Transverse colon (tissue), 4 donors: Measurements from ENCODE around the gene ACAP3. TPM values are rescaled to one million over a fixed set of nuclear protein-coding genes. Genes with fewer than 3 reads are reported as not detected.

Experiments used
- DNase-seq: peaks from one replicate; pipeline ENCODE4 v3.0.0-alpha.2; 2019
- H3K27ac ChIP-seq, 4 donors: fragments of 200-600 bp; sonication (generic); 2 replicates each; pipeline ENCODE4 v1.5.1; 2016 to 2018; ENCODE audit warnings: inconsistent platforms in 4 of 4
- H3K27me3 ChIP-seq: fragments of 200-600 bp; sonication (generic); 2 replicates; pipeline ENCODE4 v1.5.1; 2017; ENCODE audit warnings: inconsistent platforms
- H3K36me3 ChIP-seq, 4 donors: fragments of 200-600 bp; sonication (generic); 2 replicates each; pipeline ENCODE4 v1.5.1; 2017 to 2019; ENCODE audit warnings: inconsistent platforms in 4 of 4
- H3K4me1 ChIP-seq, 4 donors: fragments of 200-600 bp; sonication (generic); 2 replicates each; pipeline ENCODE4 v1.5.1; 2017 to 2020; ENCODE audit warnings: inconsistent platforms in 4 of 4
- H3K4me3 ChIP-seq, 4 donors: fragments of 200-600 bp; sonication (generic); 1 replicate in 1 of 4; 2 replicates in 3 of 4; pipeline versions ENCODE4 v1.5.1 to v1.6.1; 2017 to 2019; ENCODE audit warnings: inconsistent platforms in 4 of 4
- H3K9me3 ChIP-seq, 2 donors: fragments of 200-600 bp; sonication (generic); 2 replicates each; pipeline ENCODE4 v1.5.1; 2017 to 2019; ENCODE audit warnings: inconsistent platforms in 2 of 2
- CTCF ChIP-seq, 5 experiments: fragments of 200-600 bp in 3 of 5; fragments of 450-650 bp in 2 of 5; sonication (generic) in 3 of 5; IDR thresholded peaks; 1 replicate in 2 of 5; 2 replicates in 3 of 5; pipeline ENCODE4 v1.5.1; 2016 to 2017; ENCODE audit warnings: antibody characterized with exemption in 5 of 5, inconsistent platforms in 3 of 5, mild to moderate bottlenecking in 2 of 5, moderate library complexity in 1 of 5
- EP300 ChIP-seq: sonication (generic); formaldehyde crosslinking; IDR thresholded peaks from one replicate; pipeline ENCODE4 v1.6.1; 2017; ENCODE audit warnings: antibody characterized with exemption, low read depth
- POLR2A ChIP-seq: fragments of 450-650 bp; IDR thresholded peaks from one replicate; pipeline ENCODE4 v1.6.1; 2016; ENCODE audit warnings: antibody characterized with exemption, mild to moderate bottlenecking, moderate library complexity
- POLR2AphosphoS5 ChIP-seq, 3 donors: sonication (generic); formaldehyde crosslinking; IDR thresholded peaks; one replicate each; pipeline ENCODE4 v1.6.1; 2016; ENCODE audit warnings: antibody characterized with exemption in 3 of 3
- WGBS, 2 donors: methylation state at CpG; one replicate each; pipeline ENCODE4 v1.1.5; 2018; ENCODE audit warnings: low coverage in 1 of 2; 5-methylcytosine and 5-hydroxymethylcytosine counted together
- in situ Hi-C, 4 donors: fragments of 200-750 bp; cut with MboI; loops; one replicate each; pipeline versions ENCODE4 v1.15.0 to v1.15.1; 2017; ENCODE audit warnings: low sequenced_read_pairs in 3 of 4, low pct_ligation_motif_present in 1 of 4, low pct_unique_long_range_greater_than_20kb in 1 of 4
- intact Hi-C: fragments of 100-400 bp; cut with DNase I; formaldehyde crosslinking; loops from one replicate; pipeline ENCODE4 v1.15.1; 2023; ENCODE audit warnings: low total_unique reads
- total RNA-seq, 4 donors: library from RNA; depleted of rRNA; stranded (reverse); fragments of >200 nt; gene quantifications; one replicate each; pipeline ENCODE4 v1.1.0, GENCODE V29; 2016

Gene ACAP3
- total RNA-seq, 4 donors from 2014 or later = 52.4 to 190 (median 99.5) TPM

GRCh38 chr1:1295154-1295923, 12.4 kb downstream of the ACAP3 start:
- Histone ChIP-seq H3K4me3 (no peak overlapping the region), H3K27ac (no peak overlapping the region), H3K36me3 (no peaks in the 10 kb centered on the region), H3K4me1 (peaks cover 0 to 12% (median 10%) of the 10 kb centered on the region in 4 donors), H3K9me3 (no peaks in the 10 kb centered on the region), H3K27me3 (no peaks in the 10 kb centered on the region)
- in situ Hi-C loops = no loop called here
- intact Hi-C loops = no loop called here
- WGBS, 2 donors = 96 to 100% methylated on average over 1 to 31 of the region's 35 CpGs
- TF ChIP-seq POLR2A (no peak), POLR2AphosphoS5 (IDR thresholded peaks at IDR 0.05) (no peak), CTCF (IDR thresholded peaks at IDR 0.05) (no peak), EP300 (no peak)
- DNase-seq = no peak

- Histone ChIP-seq H3K4me1 (peaks cover 0 to 12% (median 10%) of the 10 kb centered on the region in 4 donors), H3K4me3 (no peak overlapping the region), H3K36me3 (no peaks in the 10 kb centered on the region), H3K27ac (no peak overlapping the region), H3K9me3 (no peaks in the 10 kb centered on the region), H3K27me3 (no peaks in the 10 kb centered on the region)
- in situ Hi-C loops = no loop called here
- no peak for TF ChIP-seq CTCF (IDR thresholded peaks at IDR 0.05)
- intact Hi-C loops = no loop called here
- WGBS, 2 donors = 96% methylated on average over 51 of the region's 58 CpGs; no CpG with 5 or more reads in 1 of the 2 donors
- no peak for DNase-seq
Observed at GRCh38 chr1:1294250-1294890, 13.4 kb downstream of the ACAP3 start.

GRCh38 chr1:1293263-1294249, 14.2 kb downstream of the ACAP3 start:
- Histone ChIP-seq H3K9me3 (no peaks in the 10 kb centered on the region), H3K4me1 (peaks cover 0 to 12% (median 10%) of the 10 kb centered on the region in 4 donors), H3K27me3 (no peaks in the 10 kb centered on the region), H3K36me3 (no peaks in the 10 kb centered on the region), H3K27ac (no peak overlapping the region), H3K4me3 (no peak overlapping the region)
- no peak for DNase-seq
- TF ChIP-seq EP300 (no peak), POLR2A (no peak), POLR2AphosphoS5 (IDR thresholded peaks at IDR 0.05) (no peak), CTCF (IDR thresholded peaks at IDR 0.05) (no peak)
- WGBS, 2 donors = 85% methylated on average over 63 of the region's 94 CpGs; no CpG with 5 or more reads in 1 of the 2 donors
- intact Hi-C loops = no loop called here
- in situ Hi-C loops = no loop called here

GRCh38 chr1:1292851-1293250, 14.9 kb downstream of the ACAP3 start:
- Histone ChIP-seq H3K9me3 (no peaks in the 10 kb centered on the region), H3K27ac (no peak overlapping the region), H3K4me3 (no peak overlapping the region), H3K27me3 (peaks cover 2% of the 10 kb centered on the region), H3K36me3 (no peaks in the 10 kb centered on the region), H3K4me1 (peaks cover 0 to 12% (median 10%) of the 10 kb centered on the region in 4 donors)
- no peak for TF ChIP-seq POLR2A
- no peak for TF ChIP-seq POLR2AphosphoS5 (IDR thresholded peaks at IDR 0.05)
- TF ChIP-seq EP300 = no peak
- TF ChIP-seq CTCF (IDR thresholded peaks at IDR 0.05) = no peak
- in situ Hi-C loops (no loop called here), intact Hi-C loops (no loop called here)
- 95% methylated on average over 16 of the region's 18 CpGs; no CpG with 5 or more reads in 1 of the 2 donors for WGBS, 2 donors
- DNase-seq = no peak
